SK-N-MC (cell line): ENCODE data around the gene CLTCL1.

Experiments
- FOXP2 ChIP-seq: optimal IDR thresholded peaks from 2 replicates; pipeline ENCODE3; 2011; ENCODE audit warnings: mild to moderate bottlenecking, moderate library complexity; ENCODE audit not compliant: insufficient read depth; ENCODE audit errors: extremely low read length, control extremely low read depth
- POLR2AphosphoS5 ChIP-seq: IDR thresholded peaks from 2 replicates; pipeline ENCODE4 v1.6.1; 2012; ENCODE audit warnings: mild to moderate bottlenecking, low read depth, low read length, borderline replicate concordance

GRCh38 chr22:19277785-19278184 lies 13.7 kb downstream of the CLTCL1 start:
- TF ChIP-seq POLR2AphosphoS5 (no peak), FOXP2 (no peak)
